ENCODE data around the gene AOAH.

The AOAH gene

DNA sequence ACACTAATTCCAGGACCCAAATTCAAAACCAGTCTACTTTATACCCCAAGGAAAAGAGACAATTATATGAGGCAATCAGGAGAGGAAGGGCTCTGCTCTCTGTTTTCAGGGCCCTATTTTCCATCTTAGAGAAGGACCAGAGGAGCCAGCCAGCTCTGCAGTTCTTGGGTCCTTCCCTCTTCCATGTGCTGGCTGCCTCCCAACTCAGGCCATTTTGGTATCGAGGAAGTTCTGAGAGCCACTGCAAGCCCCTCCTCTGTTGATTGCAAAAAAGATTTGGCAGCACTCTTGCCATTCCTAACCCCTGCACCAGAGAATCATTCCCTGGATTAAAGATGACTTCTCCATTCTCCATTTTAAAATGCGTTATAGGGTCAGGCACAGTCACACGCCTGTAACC is 151.2 kb downstream of the AOAH start:
- TF ChIP-seq OSR1 (CRISPR knock-in tag; IDR thresholded peaks at IDR 0.05) = no peak
- TF ChIP-seq, protein P1, sequence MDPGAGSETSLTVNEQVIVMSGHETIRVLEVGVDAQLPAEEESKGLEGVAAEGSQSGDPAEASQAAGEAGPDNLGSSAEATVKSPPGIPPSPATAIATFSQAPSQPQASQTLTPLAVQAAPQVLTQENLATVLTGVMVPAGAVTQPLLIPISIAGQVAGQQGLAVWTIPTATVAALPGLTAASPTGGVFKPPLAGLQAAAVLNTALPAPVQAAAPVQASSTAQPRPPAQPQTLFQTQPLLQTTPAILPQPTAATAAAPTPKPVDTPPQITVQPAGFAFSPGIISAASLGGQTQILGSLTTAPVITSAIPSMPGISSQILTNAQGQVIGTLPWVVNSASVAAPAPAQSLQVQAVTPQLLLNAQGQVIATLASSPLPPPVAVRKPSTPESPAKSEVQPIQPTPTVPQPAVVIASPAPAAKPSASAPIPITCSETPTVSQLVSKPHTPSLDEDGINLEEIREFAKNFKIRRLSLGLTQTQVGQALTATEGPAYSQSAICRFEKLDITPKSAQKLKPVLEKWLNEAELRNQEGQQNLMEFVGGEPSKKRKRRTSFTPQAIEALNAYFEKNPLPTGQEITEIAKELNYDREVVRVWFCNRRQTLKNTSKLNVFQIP (CRISPR knock-in tag; IDR thresholded peaks at IDR 0.05; ENCODE audit: borderline replicate concordance, low read depth) = no peak
- TF ChIP-seq RARB (CRISPR knock-in tag; IDR thresholded peaks at IDR 0.05) = no peak
- no peak for ATAC-seq

- no peak for ATAC-seq
- TF ChIP-seq, protein P1 (CRISPR knock-in tag; IDR thresholded peaks at IDR 0.05; ENCODE audit: borderline replicate concordance, low read depth) = no peak
- TF ChIP-seq, protein P2, sequence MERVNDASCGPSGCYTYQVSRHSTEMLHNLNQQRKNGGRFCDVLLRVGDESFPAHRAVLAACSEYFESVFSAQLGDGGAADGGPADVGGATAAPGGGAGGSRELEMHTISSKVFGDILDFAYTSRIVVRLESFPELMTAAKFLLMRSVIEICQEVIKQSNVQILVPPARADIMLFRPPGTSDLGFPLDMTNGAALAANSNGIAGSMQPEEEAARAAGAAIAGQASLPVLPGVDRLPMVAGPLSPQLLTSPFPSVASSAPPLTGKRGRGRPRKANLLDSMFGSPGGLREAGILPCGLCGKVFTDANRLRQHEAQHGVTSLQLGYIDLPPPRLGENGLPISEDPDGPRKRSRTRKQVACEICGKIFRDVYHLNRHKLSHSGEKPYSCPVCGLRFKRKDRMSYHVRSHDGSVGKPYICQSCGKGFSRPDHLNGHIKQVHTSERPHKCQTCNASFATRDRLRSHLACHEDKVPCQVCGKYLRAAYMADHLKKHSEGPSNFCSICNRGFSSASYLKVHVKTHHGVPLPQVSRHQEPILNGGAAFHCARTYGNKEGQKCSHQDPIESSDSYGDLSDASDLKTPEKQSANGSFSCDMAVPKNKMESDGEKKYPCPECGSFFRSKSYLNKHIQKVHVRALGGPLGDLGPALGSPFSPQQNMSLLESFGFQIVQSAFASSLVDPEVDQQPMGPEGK (CRISPR knock-in tag; IDR thresholded peaks at IDR 0.05; ENCODE audit: borderline replicate concordance) = no peak
- TF ChIP-seq GLIS3 (CRISPR knock-in tag; IDR thresholded peaks at IDR 0.05) (no peak), ZFP30 (CRISPR knock-in tag; IDR thresholded peaks at IDR 0.05) (no peak), ISL1 (CRISPR knock-in tag; IDR thresholded peaks at IDR 0.05) (no peak), ESRRG (CRISPR knock-in tag; IDR thresholded peaks at IDR 0.05) (no peak), OSR1 (CRISPR knock-in tag; IDR thresholded peaks at IDR 0.05) (no peak), TCF4 (CRISPR knock-in tag; IDR thresholded peaks at IDR 0.05; ENCODE audit: borderline replicate concordance) (no peak), TSHZ2 (CRISPR knock-in tag; IDR thresholded peaks at IDR 0.05) (no peak), PPARA (CRISPR knock-in tag; IDR thresholded peaks at IDR 0.05; ENCODE audit: borderline replicate concordance) (no peak), ZNF70 (CRISPR knock-in tag; IDR thresholded peaks at IDR 0.05) (no peak), ZFP3 (CRISPR knock-in tag; IDR thresholded peaks at IDR 0.05) (no peak), ZNF565 (CRISPR knock-in tag; conservative IDR thresholded peaks at IDR 0.05; ENCODE audit: low read depth) (no peak), TOX (CRISPR knock-in tag; IDR thresholded peaks at IDR 0.05; ENCODE audit: borderline replicate concordance) (no peak), SNAI2 (CRISPR knock-in tag; IDR thresholded peaks at IDR 0.05) (no peak), BACH2 (CRISPR knock-in tag; IDR thresholded peaks at IDR 0.05; ENCODE audit: borderline replicate concordance) (no peak)
- TF ChIP-seq, protein P3, sequence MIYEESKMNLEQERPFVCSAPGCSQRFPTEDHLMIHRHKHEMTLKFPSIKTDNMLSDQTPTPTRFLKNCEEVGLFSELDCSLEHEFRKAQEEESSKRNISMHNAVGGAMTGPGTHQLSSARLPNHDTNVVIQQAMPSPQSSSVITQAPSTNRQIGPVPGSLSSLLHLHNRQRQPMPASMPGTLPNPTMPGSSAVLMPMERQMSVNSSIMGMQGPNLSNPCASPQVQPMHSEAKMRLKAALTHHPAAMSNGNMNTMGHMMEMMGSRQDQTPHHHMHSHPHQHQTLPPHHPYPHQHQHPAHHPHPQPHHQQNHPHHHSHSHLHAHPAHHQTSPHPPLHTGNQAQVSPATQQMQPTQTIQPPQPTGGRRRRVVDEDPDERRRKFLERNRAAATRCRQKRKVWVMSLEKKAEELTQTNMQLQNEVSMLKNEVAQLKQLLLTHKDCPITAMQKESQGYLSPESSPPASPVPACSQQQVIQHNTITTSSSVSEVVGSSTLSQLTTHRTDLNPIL (CRISPR knock-in tag; IDR thresholded peaks at IDR 0.05; ENCODE audit: low read depth) = no peak
- TF ChIP-seq, protein P4, sequence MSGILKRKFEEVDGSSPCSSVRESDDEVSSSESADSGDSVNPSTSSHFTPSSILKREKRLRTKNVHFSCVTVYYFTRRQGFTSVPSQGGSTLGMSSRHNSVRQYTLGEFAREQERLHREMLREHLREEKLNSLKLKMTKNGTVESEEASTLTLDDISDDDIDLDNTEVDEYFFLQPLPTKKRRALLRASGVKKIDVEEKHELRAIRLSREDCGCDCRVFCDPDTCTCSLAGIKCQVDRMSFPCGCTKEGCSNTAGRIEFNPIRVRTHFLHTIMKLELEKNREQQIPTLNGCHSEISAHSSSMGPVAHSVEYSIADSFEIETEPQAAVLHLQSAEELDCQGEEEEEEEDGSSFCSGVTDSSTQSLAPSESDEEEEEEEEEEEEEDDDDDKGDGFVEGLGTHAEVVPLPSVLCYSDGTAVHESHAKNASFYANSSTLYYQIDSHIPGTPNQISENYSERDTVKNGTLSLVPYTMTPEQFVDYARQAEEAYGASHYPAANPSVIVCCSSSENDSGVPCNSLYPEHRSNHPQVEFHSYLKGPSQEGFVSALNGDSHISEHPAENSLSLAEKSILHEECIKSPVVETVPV (CRISPR knock-in tag; IDR thresholded peaks at IDR 0.05) = no peak
Measured at GRCh38 chr7:36571190-36571560, 153.1 kb downstream of the AOAH start.

DNA sequence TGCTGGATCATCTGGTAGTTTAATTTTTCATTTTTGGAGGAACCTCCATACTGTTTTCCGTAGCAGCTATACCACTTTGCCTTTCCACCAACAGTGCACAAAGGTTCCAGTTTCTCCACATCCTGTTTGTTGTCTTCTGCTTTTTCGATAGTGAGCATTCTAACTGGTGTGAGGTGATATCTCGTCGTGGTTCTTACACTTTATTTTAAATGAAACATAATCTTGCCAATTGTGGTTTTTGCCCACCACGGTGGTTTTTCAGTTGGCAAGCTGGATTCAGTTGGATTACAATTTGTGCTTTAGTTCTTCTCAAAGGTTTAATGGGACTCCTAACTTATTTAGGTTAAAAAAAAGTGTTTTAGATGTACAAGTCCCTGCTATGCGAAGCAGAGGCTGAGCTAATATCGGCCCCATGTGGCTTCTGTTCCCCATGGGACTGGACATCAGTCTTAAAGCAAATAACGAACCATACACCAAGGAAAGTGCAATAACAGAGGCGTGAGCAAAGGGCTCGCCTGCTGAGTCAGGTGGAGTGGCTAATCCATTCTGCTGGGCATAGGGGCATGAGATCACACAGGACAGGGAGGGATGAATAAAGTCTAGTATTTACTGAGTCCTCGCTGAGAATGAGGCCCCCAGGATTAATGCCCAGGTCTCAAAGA is 153.6 kb downstream of the AOAH start:
- TF ChIP-seq BACH2 (CRISPR knock-in tag; IDR thresholded peaks at IDR 0.05; ENCODE audit: borderline replicate concordance) (no peak), SNAI2 (CRISPR knock-in tag; IDR thresholded peaks at IDR 0.05) (no peak), ZNF70 (CRISPR knock-in tag; IDR thresholded peaks at IDR 0.05) (no peak), TOX (CRISPR knock-in tag; IDR thresholded peaks at IDR 0.05; ENCODE audit: borderline replicate concordance) (no peak), TSHZ2 (CRISPR knock-in tag; IDR thresholded peaks at IDR 0.05) (no peak), GLIS3 (CRISPR knock-in tag; IDR thresholded peaks at IDR 0.05) (no peak)
- TF ChIP-seq, protein P3 (CRISPR knock-in tag; IDR thresholded peaks at IDR 0.05; ENCODE audit: low read depth) = no peak
- no peak for ATAC-seq

Measured in SK-N-SH treated with all-trans-retinoic acid at 6 μM for 48 hours (cell line).